ENCODE results near the gene SLC24A2. TPM values are rescaled to one million over a fixed set of nuclear protein-coding genes. Genes with fewer than 3 reads are reported as not detected.

The SLC24A2 gene
- polyA plus RNA-seq, 1 of the 3 experiments (the other 2 are of a cell fraction) = not detected

GRCh38 chr9:19804431-19804830, 15.6 kb upstream of the SLC24A2 start:
- H3K4me3 ChIP-seq (ENCODE audit: low read depth in 2 of 2, low read length in 1 of 2) = no peak overlapping the region
- no peaks in the 10 kb centered on the region for H3K36me3 ChIP-seq (replicated peaks in 1 of 2; ENCODE audit: control insufficient read depth in 1 of 2, insufficient read depth in 2 of 2, low read length in 1 of 2)
- H3K27ac ChIP-seq (ENCODE audit: low read depth in 2 of 2, low read length in 1 of 2) = no peak overlapping the region
- TF ChIP-seq GABPA (IDR thresholded peaks at IDR 0.05; ENCODE audit: low read depth) (no peak), TAF1 (IDR thresholded peaks at IDR 0.05; ENCODE audit: borderline replicate concordance, low read depth, low read length) (no peak), TEAD4 (IDR thresholded peaks at IDR 0.05; ENCODE audit: borderline replicate concordance, insufficient read depth) (no peak), RCOR1 (IDR thresholded peaks at IDR 0.05; ENCODE audit: low read length) (no peak), MXI1 (IDR thresholded peaks at IDR 0.05; ENCODE audit: low read depth, low read length) (no peak), SIN3A (IDR thresholded peaks at IDR 0.05; ENCODE audit: borderline replicate concordance, low read depth, low read length) (no peak), FOXM1 (IDR thresholded peaks at IDR 0.05; ENCODE audit: low read depth) (no peak), EZH2phosphoT487 (IDR thresholded peaks at IDR 0.05; ENCODE audit: borderline replicate concordance, low read depth) (no peak), EP300 (IDR thresholded peaks at IDR 0.05; ENCODE audit: borderline replicate concordance in 1 of 2, low read depth in 1 of 2, low read length in 1 of 2) (no peak), TCF12 (IDR thresholded peaks at IDR 0.05) (no peak), RAD21 (IDR thresholded peaks at IDR 0.05; ENCODE audit: low read length) (no peak), ELF1 (IDR thresholded peaks at IDR 0.05) (no peak), FOSL2 (IDR thresholded peaks at IDR 0.05; ENCODE audit: borderline replicate concordance, low read depth) (no peak), POLR2AphosphoS5 (IDR thresholded peaks at IDR 0.05; ENCODE audit: low read depth, low read length) (no peak)
- TF ChIP-seq, protein P1, sequence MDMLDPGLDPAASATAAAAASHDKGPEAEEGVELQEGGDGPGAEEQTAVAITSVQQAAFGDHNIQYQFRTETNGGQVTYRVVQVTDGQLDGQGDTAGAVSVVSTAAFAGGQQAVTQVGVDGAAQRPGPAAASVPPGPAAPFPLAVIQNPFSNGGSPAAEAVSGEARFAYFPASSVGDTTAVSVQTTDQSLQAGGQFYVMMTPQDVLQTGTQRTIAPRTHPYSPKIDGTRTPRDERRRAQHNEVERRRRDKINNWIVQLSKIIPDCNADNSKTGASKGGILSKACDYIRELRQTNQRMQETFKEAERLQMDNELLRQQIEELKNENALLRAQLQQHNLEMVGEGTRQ (IDR thresholded peaks at IDR 0.05; ENCODE audit: borderline replicate concordance, low read depth, low read length) = no peak
- TF ChIP-seq, protein P2, sequence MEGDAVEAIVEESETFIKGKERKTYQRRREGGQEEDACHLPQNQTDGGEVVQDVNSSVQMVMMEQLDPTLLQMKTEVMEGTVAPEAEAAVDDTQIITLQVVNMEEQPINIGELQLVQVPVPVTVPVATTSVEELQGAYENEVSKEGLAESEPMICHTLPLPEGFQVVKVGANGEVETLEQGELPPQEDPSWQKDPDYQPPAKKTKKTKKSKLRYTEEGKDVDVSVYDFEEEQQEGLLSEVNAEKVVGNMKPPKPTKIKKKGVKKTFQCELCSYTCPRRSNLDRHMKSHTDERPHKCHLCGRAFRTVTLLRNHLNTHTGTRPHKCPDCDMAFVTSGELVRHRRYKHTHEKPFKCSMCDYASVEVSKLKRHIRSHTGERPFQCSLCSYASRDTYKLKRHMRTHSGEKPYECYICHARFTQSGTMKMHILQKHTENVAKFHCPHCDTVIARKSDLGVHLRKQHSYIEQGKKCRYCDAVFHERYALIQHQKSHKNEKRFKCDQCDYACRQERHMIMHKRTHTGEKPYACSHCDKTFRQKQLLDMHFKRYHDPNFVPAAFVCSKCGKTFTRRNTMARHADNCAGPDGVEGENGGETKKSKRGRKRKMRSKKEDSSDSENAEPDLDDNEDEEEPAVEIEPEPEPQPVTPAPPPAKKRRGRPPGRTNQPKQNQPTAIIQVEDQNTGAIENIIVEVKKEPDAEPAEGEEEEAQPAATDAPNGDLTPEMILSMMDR (IDR thresholded peaks at IDR 0.05) = no peak
- H2AFZ ChIP-seq (ENCODE audit: low read depth) = no peak overlapping the region
- no peak for DNase-seq
- no peaks in the 10 kb centered on the region for H4K20me1 ChIP-seq (ENCODE audit: insufficient read depth)
- no peak overlapping the region for H3K9ac ChIP-seq
- whole genome bisulfite sequencing (ENCODE audit: low lambda C conversion rate) = 11% methylated on average over 1 of the region's 1 CpG
- ChIA-PET CTCF (interaction anchor here (1.1 kb wide), 1 partner anchor 333 kb away, joined by 3 read pairs; no protein-coding TSS in a partner anchor), POLR2A (no interaction called here)
- no peaks in the 10 kb centered on the region for H3K27me3 ChIP-seq (ENCODE audit: insufficient read depth)
- H3K4me1 ChIP-seq (ENCODE audit: control insufficient read depth in 1 of 2, insufficient read depth in 2 of 2, low read depth in 1 of 2, low read length in 1 of 2) = no peaks in the 10 kb centered on the region
- no peaks in the 10 kb centered on the region for H3K79me2 ChIP-seq (ENCODE audit: insufficient read depth)
- no peaks in the 10 kb centered on the region for H3K9me3 ChIP-seq
- no peaks in the 10 kb centered on the region for H3F3A ChIP-seq (replicated peaks; ENCODE audit: insufficient read depth)
- H3K9me2 ChIP-seq = no peaks in the 10 kb centered on the region
- H3K4me2 ChIP-seq = no peak overlapping the region

DNA sequence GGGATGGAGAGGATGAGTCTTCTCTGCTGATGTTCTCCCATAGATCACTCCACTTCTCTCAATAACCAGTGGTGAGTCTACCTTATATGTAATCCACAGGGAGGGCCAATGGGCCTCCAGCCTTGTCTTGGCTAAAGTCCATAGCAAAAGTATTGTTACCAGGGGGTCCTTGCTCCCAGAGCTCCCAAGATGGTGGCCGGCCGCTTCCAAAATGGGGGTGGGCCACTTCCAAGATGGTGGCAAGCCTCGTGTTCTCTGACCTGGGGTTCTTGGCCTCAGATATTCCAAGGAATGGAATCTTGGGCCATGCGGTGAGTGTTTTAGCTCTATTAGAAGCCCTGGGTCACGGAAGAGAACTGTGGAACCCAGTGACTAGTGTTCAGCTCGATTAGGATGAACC, 12.0 kb upstream of the SLC24A2 start:
- no peaks in the 10 kb centered on the region for H3K79me2 ChIP-seq (ENCODE audit: insufficient read depth)
- H3K4me3 ChIP-seq (ENCODE audit: low read depth in 2 of 2, low read length in 1 of 2) = no peak overlapping the region
- DNase-seq = no peak
- no peak overlapping the region for H3K27ac ChIP-seq (ENCODE audit: low read depth in 2 of 2, low read length in 1 of 2)
- ChIA-PET CTCF (no interaction called here), POLR2A (no interaction called here)
- H3K36me3 ChIP-seq (replicated peaks in 1 of 2; ENCODE audit: control insufficient read depth in 1 of 2, insufficient read depth in 2 of 2, low read length in 1 of 2) = no peaks in the 10 kb centered on the region
- no peak overlapping the region for H2AFZ ChIP-seq (ENCODE audit: low read depth)
- no peaks in the 10 kb centered on the region for H3F3A ChIP-seq (replicated peaks; ENCODE audit: insufficient read depth)
- no peaks in the 10 kb centered on the region for H3K9me3 ChIP-seq
- TF ChIP-seq CHD2 (IDR thresholded peaks at IDR 0.05; ENCODE audit: low read length, partially characterized antibody) (no peak), GABPA (IDR thresholded peaks at IDR 0.05; ENCODE audit: low read depth) (no peak), SIN3A (IDR thresholded peaks at IDR 0.05; ENCODE audit: borderline replicate concordance, low read depth, low read length) (no peak)
- TF ChIP-seq, protein P3, sequence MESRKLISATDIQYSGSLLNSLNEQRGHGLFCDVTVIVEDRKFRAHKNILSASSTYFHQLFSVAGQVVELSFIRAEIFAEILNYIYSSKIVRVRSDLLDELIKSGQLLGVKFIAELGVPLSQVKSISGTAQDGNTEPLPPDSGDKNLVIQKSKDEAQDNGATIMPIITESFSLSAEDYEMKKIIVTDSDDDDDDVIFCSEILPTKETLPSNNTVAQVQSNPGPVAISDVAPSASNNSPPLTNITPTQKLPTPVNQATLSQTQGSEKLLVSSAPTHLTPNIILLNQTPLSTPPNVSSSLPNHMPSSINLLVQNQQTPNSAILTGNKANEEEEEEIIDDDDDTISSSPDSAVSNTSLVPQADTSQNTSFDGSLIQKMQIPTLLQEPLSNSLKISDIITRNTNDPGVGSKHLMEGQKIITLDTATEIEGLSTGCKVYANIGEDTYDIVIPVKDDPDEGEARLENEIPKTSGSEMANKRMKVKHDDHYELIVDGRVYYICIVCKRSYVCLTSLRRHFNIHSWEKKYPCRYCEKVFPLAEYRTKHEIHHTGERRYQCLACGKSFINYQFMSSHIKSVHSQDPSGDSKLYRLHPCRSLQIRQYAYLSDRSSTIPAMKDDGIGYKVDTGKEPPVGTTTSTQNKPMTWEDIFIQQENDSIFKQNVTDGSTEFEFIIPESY (IDR thresholded peaks at IDR 0.05; ENCODE audit: borderline replicate concordance, low read depth) = no peak
- H3K9me2 ChIP-seq = no peaks in the 10 kb centered on the region
- no peaks in the 10 kb centered on the region for H4K20me1 ChIP-seq (ENCODE audit: insufficient read depth)
- no peak overlapping the region for H3K9ac ChIP-seq
- no peak overlapping the region for H3K4me2 ChIP-seq
- H3K27me3 ChIP-seq (ENCODE audit: insufficient read depth) = no peaks in the 10 kb centered on the region
- peaks cover 0 to 2% of the 10 kb centered on the region in 2 experiments; a peak in 2 of 4 replicates for H3K4me1 ChIP-seq (ENCODE audit: control insufficient read depth in 1 of 2, insufficient read depth in 2 of 2, low read depth in 1 of 2, low read length in 1 of 2)
- WGBS (ENCODE audit: low lambda C conversion rate) = 62% methylated on average over 3 of the region's 6 CpGs
